Stimulated activated CD8-positive, alpha-beta memory T cell treated with anti-CD3 and anti-CD28 coated beads, Interleukin-7, amount 100 ng/mL, for 4 hours (primary cell): Measurements from ENCODE around the gene RAET1E.
"Not testable (repeated sequence)": the region's sequence is repeated elsewhere in the genome, so short reads cannot be mapped to it uniquely, and the experiment has no call there.

Source experiments
- DNase-seq, 2 donors: peaks; one replicate each; pipeline ENCODE4 v3.0.0-alpha.2; 2020; ENCODE audit warnings: low read depth in 2 of 2

Gene RAET1E

GRCh38 chr6:149927025-149927424 is 29.1 kb upstream of the RAET1E start:
- not testable (repeated sequence) for DNase-seq

GRCh38 chr6:149925974-149926777 is 28.3 kb upstream of the RAET1E start:
- peak; percentile 52 for DNase-seq

GRCh38 chr6:149925253-149925973 is 27.5 kb upstream of the RAET1E start:
- no peak for DNase-seq

- DNase-seq, result no peak
Measured at GRCh38 chr6:149924933-149925252, 27.0 kb upstream of the RAET1E start.

GRCh38 chr6:149924206-149924932 is 26.5 kb upstream of the RAET1E start:
- no peak for DNase-seq

DNA sequence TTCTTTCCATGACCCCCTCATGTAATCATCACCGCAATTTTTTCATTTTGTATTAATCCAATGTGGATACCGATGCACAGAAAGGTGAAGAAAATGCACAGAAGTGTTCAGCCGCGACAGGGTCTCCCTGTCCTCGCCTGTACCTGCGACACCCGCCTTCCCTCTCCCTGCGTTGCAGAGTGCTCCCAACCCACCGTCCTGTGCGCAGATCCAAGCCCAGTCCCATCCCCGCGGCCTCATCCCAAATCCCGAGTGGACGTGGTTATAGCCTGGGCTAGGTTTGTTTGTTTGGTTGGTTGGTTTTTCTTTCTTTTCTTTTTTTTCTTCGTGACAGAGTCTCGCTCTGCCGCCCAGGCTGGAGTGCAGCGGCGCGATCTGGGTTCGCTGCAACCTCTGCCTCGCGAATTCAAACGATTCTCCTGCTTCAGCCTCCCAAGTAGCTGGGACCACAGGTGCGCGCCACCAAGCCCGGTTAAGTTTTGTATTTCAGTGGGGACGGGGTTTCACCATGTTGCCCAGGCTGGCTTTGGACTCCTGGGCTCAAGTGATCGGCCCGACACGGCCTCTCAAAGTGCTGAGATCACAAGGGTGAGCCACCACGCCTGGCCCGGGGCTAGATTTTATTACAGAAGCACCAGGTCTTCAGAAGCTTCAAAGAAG is 25.5 kb upstream of the RAET1E start:
- no peak for DNase-seq

DNA sequence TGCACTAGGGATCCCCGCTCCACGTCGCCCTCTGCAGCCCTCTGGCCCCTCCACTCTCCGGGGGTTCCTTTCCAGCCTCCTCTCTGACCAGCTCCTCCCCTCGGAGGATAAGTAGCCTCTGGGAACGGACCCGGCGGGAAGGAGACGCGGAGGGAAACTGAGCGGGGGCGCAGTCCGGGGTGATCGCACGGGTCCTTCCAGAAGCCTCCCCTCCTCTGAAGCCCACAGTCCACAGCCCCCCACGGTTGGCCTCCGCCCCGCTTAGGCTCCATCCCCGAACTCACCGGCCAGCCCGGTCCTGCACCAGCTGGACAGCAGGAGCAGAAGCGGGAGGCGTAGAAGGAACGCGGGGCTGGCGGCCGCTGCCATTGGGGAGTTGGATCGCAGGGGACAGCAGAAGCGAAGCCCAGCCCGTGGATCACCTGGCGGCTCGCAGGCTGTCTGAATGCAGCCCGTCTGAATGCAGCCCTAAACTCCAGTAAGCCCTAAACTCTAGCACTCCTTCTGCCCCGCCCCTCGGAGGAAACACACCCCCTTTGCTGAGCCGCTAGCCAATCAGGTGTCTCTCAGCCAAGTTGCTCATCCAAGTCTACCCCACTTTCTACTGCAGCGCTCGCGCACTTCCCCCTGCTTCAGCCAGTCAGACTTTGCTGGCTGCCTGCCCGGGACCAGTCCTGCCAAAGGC is 24.9 kb upstream of the RAET1E start, which contains the start of gene RAET1G:
Gene RAET1G, minus strand, starts transcription at position 480 of the 685 bp plus-strand sequence. Its CDS starts 111 bp downstream, at position 369.
- peak; percentile 72 to 74 for DNase-seq

- DNase-seq, result not testable (repeated sequence)
Measured at GRCh38 chr6:149922091-149922490, 24.2 kb upstream of the RAET1E start.

- DNase-seq, result no peak
Measured at GRCh38 chr6:149921361-149921760, 23.4 kb upstream of the RAET1E start.

DNA sequence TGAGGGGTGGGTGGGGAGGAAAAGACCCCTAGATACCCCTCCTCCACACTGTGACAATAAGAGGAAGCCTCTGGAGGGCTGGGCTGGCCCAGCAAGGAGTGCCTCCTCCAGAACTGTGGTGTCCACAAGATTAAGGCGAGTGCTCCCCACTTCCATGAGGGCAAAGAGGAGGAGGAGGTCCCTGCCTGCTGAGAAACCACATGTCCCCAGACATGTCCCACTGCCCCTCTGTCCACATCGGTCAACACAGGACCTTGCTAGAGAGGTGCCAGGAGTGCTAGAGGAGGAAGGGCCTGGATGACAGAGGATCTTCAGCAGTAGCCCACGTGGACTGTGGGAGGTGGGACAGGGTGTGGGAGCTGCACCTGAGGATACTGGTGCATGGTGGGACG is 21.9 kb upstream of the RAET1E start:
- no peak for DNase-seq

GRCh38 chr6:149919126-149919833 is 21.4 kb upstream of the RAET1E start:
- DNase-seq, result not testable (repeated sequence)

GRCh38 chr6:149918151-149918905 is 20.4 kb upstream of the RAET1E start:
- no peak for DNase-seq

- DNase-seq, result no peak
Measured at GRCh38 chr6:149917679-149918078, 19.8 kb upstream of the RAET1E start.

- DNase-seq, result no peak
Measured at GRCh38 chr6:149915970-149916865, 18.3 kb upstream of the RAET1E start.

GRCh38 chr6:149913540-149914240 is 15.8 kb upstream of the RAET1E start:
- no peak for DNase-seq

- DNase-seq, result no peak
Measured at GRCh38 chr6:149913085-149913484, 15.2 kb upstream of the RAET1E start.

GRCh38 chr6:149912680-149913079 is 14.8 kb upstream of the RAET1E start:
- not testable (repeated sequence) for DNase-seq

DNA sequence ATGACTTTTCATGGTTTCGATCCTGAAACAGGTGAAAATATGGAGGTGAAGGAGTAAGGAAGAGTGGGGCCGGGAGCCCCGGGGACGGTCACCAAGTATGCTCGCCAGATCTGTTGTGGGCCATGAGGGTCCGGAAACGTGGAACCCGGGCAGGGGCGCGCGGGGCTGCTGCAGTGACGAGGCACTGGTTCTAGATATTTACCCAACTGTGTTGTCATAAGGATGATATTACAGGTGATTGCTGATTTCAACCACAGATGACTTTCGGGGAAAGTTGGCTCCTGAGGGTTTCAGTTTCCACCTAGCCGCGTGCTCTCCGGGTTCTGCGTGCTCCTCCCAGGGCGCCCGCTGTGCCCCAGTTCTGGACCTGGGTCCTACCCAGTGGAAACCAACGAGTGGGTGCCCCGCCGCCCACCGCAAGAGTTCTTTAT is 12.8 kb upstream of the RAET1E start:
- no peak for DNase-seq
